Endothelial cell of umbilical vein (primary cell): Measurements from ENCODE around the gene GNAL. TPM values are rescaled to one million over a fixed set of nuclear protein-coding genes. Genes with fewer than 3 reads are reported as not detected.

Source experiments
- BruUV-seq: library from RNA; stranded (reverse); fragments of 400-500 nt; replicated peaks from 2 replicates; lab custom pipeline; 2021; lab: Mats Ljungman, UMichigan
- CTCF ChIA-PET: fragments of 300-600, 350-600 bp; sonication (Branson Sonifier 250); formaldehyde crosslinking; loops from one replicate; lab custom pipeline; 2021; ENCODE audit warnings: antibody characterized with exemption, inconsistent platforms; lab: Charles Lee
- POLR2A ChIA-PET: fragments of 300-600, 350-600 bp; sonication (Branson Sonifier 250); formaldehyde crosslinking; loops from one replicate; lab custom pipeline; 2021; ENCODE audit warnings: antibody characterized with exemption, inconsistent platforms; lab: Charles Lee
- DNase-seq: peaks from one replicate; pipeline ENCODE4 v3.0.0-alpha.2; 2011; ENCODE audit warnings: low read depth, low spot score
- FAIRE-seq: peaks from 2 replicates; lab custom pipeline; 2011; peaks lifted over from hg19 to GRCh38; lab: Jason Lieb, UNC
- H2AFZ ChIP-seq: 2 replicates; pipeline ENCODE4 v1.6.0; 2012; ENCODE audit warnings: low read depth, low read length, control low read depth, inconsistent platforms
- H3K27ac ChIP-seq: 2 replicates; pipeline ENCODE4 v1.5.1; 2011; ENCODE audit warnings: low read depth, mild to moderate bottlenecking, control low read depth, low read length, moderate library complexity; ENCODE audit not compliant: insufficient read depth
- H3K27me3 ChIP-seq, 2 experiments: 2 replicates each; pipeline versions ENCODE4 v1.6.0 to v1.6.1; 2011; ENCODE audit warnings: low read length in 2 of 2, mixed read lengths in 1 of 2; ENCODE audit not compliant: control insufficient read depth in 2 of 2, insufficient read depth in 2 of 2
- H3K36me3 ChIP-seq, 2 experiments: 2 replicates in 1 of 2; 3 replicates in 1 of 2; pipeline ENCODE4 v1.5.1; 2011; ENCODE audit warnings: low read length in 2 of 2, mild to moderate bottlenecking in 1 of 2, moderate library complexity in 1 of 2; ENCODE audit not compliant: control insufficient read depth in 2 of 2, insufficient read depth in 2 of 2; ENCODE audit errors: extremely low read depth in 1 of 2
- H3K4me1 ChIP-seq: 3 replicates; pipeline ENCODE4 v1.5.1; 2011; ENCODE audit warnings: mild to moderate bottlenecking, low read length; ENCODE audit not compliant: control insufficient read depth, insufficient read depth; ENCODE audit errors: extremely low read depth
- H3K4me2 ChIP-seq: 2 replicates; pipeline ENCODE4 v1.6.1; 2011; ENCODE audit warnings: low read length, control low read depth, mixed read lengths; ENCODE audit not compliant: insufficient read depth
- H3K4me3 ChIP-seq, 3 experiments: fragments of 200-600 bp in 1 of 3; sonication (generic), shearing (Covaris generic) in 1 of 3; replicated peaks in 1 of 3; 2 replicates each; pipeline ENCODE4 v1.5.1; 2011 to 2016; ENCODE audit warnings: control low read depth in 3 of 3, low read length in 3 of 3, mild to moderate bottlenecking in 2 of 3, inconsistent platforms in 1 of 3, low read depth in 1 of 3, moderate library complexity in 1 of 3; ENCODE audit not compliant: insufficient read depth in 1 of 3
- H3K79me2 ChIP-seq: 2 replicates; pipeline ENCODE4 v1.6.0; 2012; ENCODE audit warnings: low read length, inconsistent platforms; ENCODE audit not compliant: control insufficient read depth, insufficient read depth
- H3K9ac ChIP-seq: replicated peaks from 2 replicates; pipeline ENCODE3; 2011; ENCODE audit warnings: low read length, control low read depth; ENCODE audit not compliant: insufficient read depth; ENCODE audit errors: extremely low read depth
- H3K9me1 ChIP-seq: replicated peaks from 3 replicates; pipeline ENCODE4 v1.6.0; 2011; ENCODE audit warnings: mild to moderate bottlenecking, low read length; ENCODE audit not compliant: control insufficient read depth, insufficient read depth; ENCODE audit errors: extremely low read depth
- H3K9me3 ChIP-seq: replicated peaks from 2 replicates; pipeline ENCODE4 v1.5.1; 2012; ENCODE audit warnings: low read length, inconsistent platforms; ENCODE audit not compliant: control insufficient read depth, insufficient read depth
- H4K20me1 ChIP-seq: replicated peaks from 2 replicates; pipeline ENCODE3; 2011; ENCODE audit warnings: mild to moderate bottlenecking, low read length; ENCODE audit not compliant: control insufficient read depth, insufficient read depth; ENCODE audit errors: extremely low read depth
- CTCF ChIP-seq, 2 donors: IDR thresholded peaks; 1 replicate in 1 of 2; 2 replicates in 1 of 2; pipeline ENCODE4 v1.5.1; 2011; ENCODE audit warnings: low read length in 2 of 2, mild to moderate bottlenecking in 2 of 2, moderate library complexity in 2 of 2, control low read depth in 1 of 2, inconsistent platforms in 1 of 2, low read depth in 1 of 2; ENCODE audit not compliant: insufficient read depth in 1 of 2; ENCODE audit errors: extremely low read depth in 1 of 2
- FOS ChIP-seq: IDR thresholded peaks from 2 replicates; pipeline ENCODE4 v1.6.1; 2011; ENCODE audit warnings: mild to moderate bottlenecking, low read length, moderate library complexity, borderline replicate concordance; ENCODE audit not compliant: insufficient read depth
- GATA2 ChIP-seq: IDR thresholded peaks from 2 replicates; pipeline ENCODE4 v1.7.0; 2011; ENCODE audit warnings: low read depth, mild to moderate bottlenecking, moderate library complexity, mixed read lengths, low read length; ENCODE audit not compliant: insufficient read length, insufficient read depth
- JUN ChIP-seq: IDR thresholded peaks from 2 replicates; pipeline ENCODE4 v1.6.1; 2011; ENCODE audit warnings: borderline replicate concordance, low read depth; ENCODE audit not compliant: insufficient read length, insufficient read depth
- MAX ChIP-seq: IDR thresholded peaks from 2 replicates; pipeline ENCODE4 v1.6.1; 2011; ENCODE audit not compliant: insufficient read depth, insufficient read length
- POLR2A ChIP-seq: IDR thresholded peaks from 2 replicates; pipeline ENCODE4 v1.6.1; 2012; ENCODE audit warnings: low read depth, mild to moderate bottlenecking, control low read depth, low read length
- POLR2AphosphoS5 ChIP-seq: IDR thresholded peaks from 2 replicates; pipeline ENCODE4 v1.6.1; 2012; ENCODE audit warnings: low read depth, mild to moderate bottlenecking, control low read depth, low read length, moderate library complexity; ENCODE audit not compliant: insufficient read depth
- dilution Hi-C: fragments of 300-500 bp; cut with MboI; formaldehyde crosslinking; loops from one replicate; pipeline ENCODE4 v1.15.0; 2019; ENCODE audit warnings: low sequenced_read_pairs; ENCODE audit not compliant: extremely low pct_ligation_motif_present
- intact Hi-C: fragments of 100-400 bp; cut with micrococcal nuclease; formaldehyde crosslinking; loops from one replicate; pipeline ENCODE4 v1.10.0; 2022
- polyA plus RNA-seq, 4 experiments: library from polyadenylated mRNA; depleted of rRNA in 3 of 4; stranded (reverse) in 3 of 4; unstranded in 1 of 4; fragments of >200 nt; gene quantifications; 2 replicates each; pipeline versions ENCODE4 v1.2.1 to v1.2.3, GENCODE V29; 2011 to 2012; ENCODE audit warnings: missing spikeins in 1 of 4
- total RNA-seq: library from RNA; stranded (reverse); gene quantifications from 2 replicates; pipeline ENCODE4 v1.2.3, GENCODE V29; 2021

Gene GNAL
- total and polyA plus RNA-seq, 2 donors (not counting 3 experiments of a cell fraction or from before 2014, with no cell fraction given): 0.07 to 0.73 TPM

- H3K9ac ChIP-seq: no peak overlapping the region
- DNase-seq (no peak), FAIRE-seq (no peak)
- H3K36me3 ChIP-seq: no peaks in the 10 kb centered on the region
- ChIA-PET POLR2A (no interaction called here), CTCF (interaction anchor here (1.3 to 2.2 kb wide), 2 partner anchors 9 to 373 kb away, joined by 5 to 22 read pairs; no protein-coding TSS in a partner anchor)
- dilution Hi-C loops (no loop called here), intact Hi-C loops (no loop called here)
- BruUV-seq: no TSS peak
- H3K9me1 ChIP-seq: no peaks in the 10 kb centered on the region
- H3K27ac ChIP-seq: no peak overlapping the region
- no peak overlapping the region for H2AFZ ChIP-seq
- H3K27me3 ChIP-seq: no peaks in the 10 kb centered on the region
- H4K20me1 ChIP-seq: no peaks in the 10 kb centered on the region
- H3K4me3 ChIP-seq: no peak overlapping the region
- H3K4me1 ChIP-seq: no peaks in the 10 kb centered on the region
- no peak overlapping the region for H3K4me2 ChIP-seq
- no peaks in the 10 kb centered on the region for H3K9me3 ChIP-seq
- no peaks in the 10 kb centered on the region for H3K79me2 ChIP-seq
- TF ChIP-seq MAX: no peak
- TF ChIP-seq CTCF (IDR thresholded peaks at IDR 0.05; ENCODE audit: extremely low read depth in 1 of 2, insufficient read depth in 1 of 2, low read depth in 1 of 2, low read length in 2 of 2): no peak
- no peak for TF ChIP-seq POLR2AphosphoS5
- TF ChIP-seq FOS: no peak
- no peak for TF ChIP-seq POLR2A
- no peak for TF ChIP-seq JUN
- no peak for TF ChIP-seq GATA2
Measured at GRCh38 chr18:11665587-11665986, 23.5 kb upstream of the GNAL start.
